Type B pancreatic cell (in vitro differentiated cells): Measurements from ENCODE around the gene ATP1B1. TPM values are rescaled to one million over a fixed set of nuclear protein-coding genes. Genes with fewer than 3 reads are reported as not detected.
"Not testable (repeated sequence)": the region's sequence is repeated elsewhere in the genome, so short reads cannot be mapped to it uniquely, and the experiment has no call there.

ENCODE experiments used
- DNase-seq: peaks from one replicate; pipeline ENCODE4 v3.0.0; 2021; ENCODE audit warnings: mixed read lengths; ENCODE audit not compliant: unreplicated experiment; ENCODE audit errors: extremely low spot score
- H3K27ac Mint-ChIP-seq: 2 replicates; pipeline ENCODE4 v1.8.0; 2021; ENCODE audit warnings: mild to moderate bottlenecking, mixed read lengths
- H3K27me3 Mint-ChIP-seq: 2 replicates; pipeline ENCODE4 v1.8.0; 2021; ENCODE audit warnings: mixed read lengths
- H3K36me3 Mint-ChIP-seq: 2 replicates; pipeline ENCODE4 v1.8.0; 2021; ENCODE audit warnings: mixed read lengths
- H3K4me1 Mint-ChIP-seq: one replicate; pipeline ENCODE4 v1.8.0; 2021; ENCODE audit warnings: mixed read lengths; ENCODE audit not compliant: unreplicated experiment
- H3K4me3 Mint-ChIP-seq: 2 replicates; pipeline ENCODE4 v1.8.0; 2021; ENCODE audit warnings: mild to moderate bottlenecking, mixed read lengths
- H3K9me3 Mint-ChIP-seq: 2 replicates; pipeline ENCODE4 v1.8.0; 2021; ENCODE audit warnings: mixed read lengths
- total RNA-seq: library from RNA; stranded (reverse); gene quantifications from 2 replicates; pipeline ENCODE4 v1.2.1, GENCODE V29; 2021; ENCODE audit warnings: low replicate concordance
- TF ChIP-seq, protein P1 (sequence below): fragments of 200-600 bp; sonication (generic); conservative IDR thresholded peaks from 2 replicates; pipeline ENCODE4 v1.5.0; 2021; ENCODE audit warnings: antibody characterized with exemption, mild to moderate bottlenecking

The ATP1B1 gene
- total RNA-seq, 1 donor from 2014 or later = 237 TPM

DNA sequence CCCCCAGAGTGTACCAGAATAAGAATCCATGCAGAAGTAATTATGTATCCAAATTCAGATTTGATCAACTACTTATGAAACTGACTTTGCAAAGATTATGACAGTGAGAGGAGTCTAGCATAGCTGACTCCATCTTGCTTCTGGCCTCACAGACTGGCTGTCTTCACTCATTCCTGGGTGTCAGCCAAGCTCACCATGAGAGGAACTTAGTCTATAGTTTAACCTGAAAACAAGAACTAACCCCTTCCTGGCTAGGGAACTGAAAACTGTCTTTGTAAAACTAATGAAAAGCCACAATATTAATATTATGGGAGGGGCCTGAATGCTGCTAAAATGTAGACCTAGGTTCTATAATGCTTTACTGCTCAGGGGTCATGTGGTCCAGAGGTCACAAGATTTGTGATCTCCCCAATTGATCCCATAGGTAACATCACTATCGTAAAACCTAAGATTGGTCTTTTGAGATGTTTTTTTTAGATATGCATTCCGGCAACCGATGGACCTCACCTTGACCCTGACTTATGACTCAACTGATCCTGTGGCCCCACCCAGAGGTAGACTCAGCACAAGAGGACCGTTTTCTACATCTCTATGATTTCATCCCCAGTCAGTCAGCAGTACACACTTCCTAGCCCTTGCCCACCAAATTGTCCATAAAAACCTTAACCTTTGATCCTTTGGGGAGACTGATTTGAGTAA is 55.2 kb downstream of the ATP1B1 start:
- H3K27me3 Mint-ChIP-seq = no peaks in the 10 kb centered on the region
- no peak overlapping the region for H3K4me3 Mint-ChIP-seq
- H3K27ac Mint-ChIP-seq = no peak overlapping the region
- DNase-seq = no peak
- H3K9me3 Mint-ChIP-seq = no peaks in the 10 kb centered on the region
- TF ChIP-seq, protein P1, sequence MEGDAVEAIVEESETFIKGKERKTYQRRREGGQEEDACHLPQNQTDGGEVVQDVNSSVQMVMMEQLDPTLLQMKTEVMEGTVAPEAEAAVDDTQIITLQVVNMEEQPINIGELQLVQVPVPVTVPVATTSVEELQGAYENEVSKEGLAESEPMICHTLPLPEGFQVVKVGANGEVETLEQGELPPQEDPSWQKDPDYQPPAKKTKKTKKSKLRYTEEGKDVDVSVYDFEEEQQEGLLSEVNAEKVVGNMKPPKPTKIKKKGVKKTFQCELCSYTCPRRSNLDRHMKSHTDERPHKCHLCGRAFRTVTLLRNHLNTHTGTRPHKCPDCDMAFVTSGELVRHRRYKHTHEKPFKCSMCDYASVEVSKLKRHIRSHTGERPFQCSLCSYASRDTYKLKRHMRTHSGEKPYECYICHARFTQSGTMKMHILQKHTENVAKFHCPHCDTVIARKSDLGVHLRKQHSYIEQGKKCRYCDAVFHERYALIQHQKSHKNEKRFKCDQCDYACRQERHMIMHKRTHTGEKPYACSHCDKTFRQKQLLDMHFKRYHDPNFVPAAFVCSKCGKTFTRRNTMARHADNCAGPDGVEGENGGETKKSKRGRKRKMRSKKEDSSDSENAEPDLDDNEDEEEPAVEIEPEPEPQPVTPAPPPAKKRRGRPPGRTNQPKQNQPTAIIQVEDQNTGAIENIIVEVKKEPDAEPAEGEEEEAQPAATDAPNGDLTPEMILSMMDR = no peak
- H3K36me3 Mint-ChIP-seq = no peaks in the 10 kb centered on the region
- no peaks in the 10 kb centered on the region for H3K4me1 Mint-ChIP-seq

DNA sequence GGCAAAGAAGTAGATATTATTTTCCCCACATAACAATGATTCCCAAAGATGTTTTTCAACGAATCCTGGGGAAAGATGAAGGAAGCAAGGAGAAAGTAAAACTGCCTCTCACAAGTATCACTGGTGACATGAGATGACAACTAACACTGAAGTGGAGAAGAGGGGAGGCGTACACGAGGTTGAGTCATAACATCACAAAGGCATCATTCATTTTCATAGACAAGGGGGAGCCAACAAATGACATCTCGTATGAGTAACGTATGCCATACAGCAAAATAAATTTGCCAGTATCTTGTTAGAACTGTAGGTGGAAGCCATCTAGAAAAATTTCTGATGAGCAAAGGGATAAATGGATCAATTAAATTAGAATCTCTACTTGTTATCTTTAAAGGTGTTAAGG is 56.6 kb downstream of the ATP1B1 start:
- TF ChIP-seq, protein P1 = no peak
- no peaks in the 10 kb centered on the region for H3K4me1 Mint-ChIP-seq
- no peaks in the 10 kb centered on the region for H3K36me3 Mint-ChIP-seq
- no peak overlapping the region for H3K4me3 Mint-ChIP-seq
- H3K27me3 Mint-ChIP-seq = no peaks in the 10 kb centered on the region
- H3K9me3 Mint-ChIP-seq = no peaks in the 10 kb centered on the region
- H3K27ac Mint-ChIP-seq = no peak overlapping the region
- no peak for DNase-seq

DNA sequence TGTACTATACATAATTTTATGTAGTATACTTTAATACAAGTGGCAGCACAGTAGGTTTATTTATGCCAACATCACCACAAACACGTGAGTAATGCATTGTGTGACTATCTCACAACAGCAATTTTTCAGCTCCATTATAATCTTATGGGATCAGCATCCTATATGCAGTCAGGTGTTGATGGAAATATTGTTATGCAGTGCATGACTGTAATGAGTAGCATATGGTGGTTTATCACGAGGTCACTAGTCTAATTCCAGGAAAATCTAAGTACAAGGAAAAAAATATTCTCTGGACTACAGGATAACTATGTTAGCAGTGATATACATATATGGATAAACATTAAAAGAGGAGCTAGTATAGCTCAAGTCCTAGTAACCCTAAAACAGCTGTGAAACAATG is 69.0 kb downstream of the ATP1B1 start:
- TF ChIP-seq, protein P1 = no peak
- Mint-ChIP-seq H3K9me3 (no peaks in the 10 kb centered on the region), H3K27me3 (no peaks in the 10 kb centered on the region), H3K27ac (no peak overlapping the region), H3K4me3 (no peak overlapping the region), H3K4me1 (no peaks in the 10 kb centered on the region), H3K36me3 (no peaks in the 10 kb centered on the region)
- DNase-seq = no peak

DNA sequence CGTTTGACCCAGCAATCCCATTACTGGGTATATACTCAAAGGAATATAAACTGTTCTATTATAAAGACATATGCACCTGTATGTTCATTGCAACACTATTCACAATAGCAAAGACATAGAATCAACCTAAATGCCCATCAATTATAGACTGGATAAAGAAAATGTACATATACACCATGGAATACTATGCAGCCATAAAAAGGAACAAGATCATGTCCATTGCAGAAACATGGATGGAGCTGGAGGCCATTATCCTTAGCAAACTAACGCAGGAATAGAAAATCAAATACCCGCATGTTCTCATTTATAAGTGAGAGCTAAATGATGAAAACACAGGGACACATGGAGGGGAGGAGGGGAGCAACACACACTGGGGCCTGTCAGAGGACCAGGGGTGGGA is 72.9 kb downstream of the ATP1B1 start:
- not testable (repeated sequence) for DNase-seq, H3K9me3 Mint-ChIP-seq, H3K36me3 Mint-ChIP-seq, H3K4me3 Mint-ChIP-seq, H3K4me1 Mint-ChIP-seq, H3K27ac Mint-ChIP-seq, H3K27me3 Mint-ChIP-seq

DNA sequence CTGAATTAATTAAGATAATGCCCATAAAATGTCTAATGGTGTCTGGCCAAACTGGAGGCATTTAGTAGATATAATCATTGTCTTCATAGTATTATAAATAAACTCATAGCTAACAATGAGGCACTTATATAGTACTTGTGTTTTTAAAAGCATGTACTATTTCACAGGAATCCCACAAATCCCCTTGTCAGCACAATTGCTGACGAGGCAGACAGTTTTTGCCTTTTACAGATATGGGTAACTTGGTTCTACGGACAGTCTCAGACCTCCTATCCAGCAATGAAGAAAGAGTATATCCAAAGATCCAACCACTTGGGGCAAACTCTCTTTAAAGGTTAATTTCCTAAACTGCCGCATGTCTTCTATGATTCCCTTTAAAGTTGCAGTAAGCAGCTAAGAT is 73.7 kb downstream of the ATP1B1 start:
- Mint-ChIP-seq H3K27me3 (no peaks in the 10 kb centered on the region), H3K4me1 (no peaks in the 10 kb centered on the region), H3K36me3 (no peaks in the 10 kb centered on the region), H3K4me3 (no peak overlapping the region), H3K9me3 (no peaks in the 10 kb centered on the region), H3K27ac (no peak overlapping the region)
- DNase-seq = no peak
- TF ChIP-seq, protein P1 = no peak
